Epithelial cell of umbilical artery (primary cell): ENCODE results near the gene GPBAR1. TPM values are rescaled to one million over a fixed set of nuclear protein-coding genes. Genes with fewer than 3 reads are reported as not detected.

Experiments used
- total RNA-seq: library from RNA; depleted of rRNA; stranded (reverse); fragments of >200 nt; gene quantifications from 2 replicates; pipeline ENCODE4 v1.2.3, GENCODE V29; 2014

GPBAR1 gene, protein sequence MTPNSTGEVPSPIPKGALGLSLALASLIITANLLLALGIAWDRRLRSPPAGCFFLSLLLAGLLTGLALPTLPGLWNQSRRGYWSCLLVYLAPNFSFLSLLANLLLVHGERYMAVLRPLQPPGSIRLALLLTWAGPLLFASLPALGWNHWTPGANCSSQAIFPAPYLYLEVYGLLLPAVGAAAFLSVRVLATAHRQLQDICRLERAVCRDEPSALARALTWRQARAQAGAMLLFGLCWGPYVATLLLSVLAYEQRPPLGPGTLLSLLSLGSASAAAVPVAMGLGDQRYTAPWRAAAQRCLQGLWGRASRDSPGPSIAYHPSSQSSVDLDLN
- 0.15 TPM in 1 of 2 replicates, not detected in the other for total RNA-seq

GRCh38 chr2:218260742-218261422 is at the start of gene GPBAR1:
Gene GPBAR1, plus strand, starts transcription at chr2:218261015. Its CDS starts 1,710 bp downstream, at chr2:218262725.

GRCh38 chr2:218216674-218217359 is 44.0 kb upstream of the GPBAR1 start, which contains the start of gene ARPC2:
Gene ARPC2, plus strand, starts transcription at chr2:218217189. Its CDS starts 282 bp downstream, at chr2:218217471.

DNA sequence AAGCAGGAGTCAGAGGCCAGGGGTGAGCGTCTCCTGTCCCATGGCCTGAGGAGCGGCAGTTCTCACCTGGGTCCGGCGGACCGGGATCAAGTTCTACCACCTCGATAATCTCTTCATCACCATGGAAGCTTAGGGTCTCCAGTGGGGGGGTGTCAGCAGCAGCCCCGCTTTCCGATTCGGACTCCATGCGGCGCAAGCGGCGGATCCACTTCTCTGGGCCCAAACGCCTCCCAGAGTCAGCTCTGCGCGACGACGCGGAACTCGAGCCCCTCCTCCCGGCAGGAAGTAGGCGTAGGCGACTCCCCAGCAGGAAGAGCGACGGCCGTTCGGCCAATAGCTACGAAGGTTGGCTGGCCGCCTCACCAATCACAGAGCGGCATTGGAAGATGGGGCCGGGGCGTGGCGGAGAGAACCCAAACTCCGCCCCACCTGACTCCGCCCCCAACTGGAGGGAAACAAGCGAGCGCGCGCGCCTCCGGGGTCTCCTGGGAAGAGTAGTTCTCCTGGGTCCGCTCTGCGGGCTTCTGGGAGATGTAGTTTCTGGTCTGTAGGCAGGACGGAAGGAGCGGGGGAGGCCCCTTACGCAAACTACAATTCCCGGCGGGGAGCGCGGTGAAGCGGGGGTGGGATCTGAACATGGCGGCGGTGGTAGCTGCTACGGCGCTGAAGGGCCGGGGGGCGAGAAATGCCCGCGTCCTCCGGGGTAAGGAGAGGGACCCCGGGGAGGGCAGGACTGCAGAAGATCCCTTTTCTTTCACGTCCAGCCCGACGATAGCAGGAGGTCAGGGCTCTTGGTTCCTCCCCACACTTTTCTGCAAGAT is 9.3 kb downstream of the GPBAR1 start, which contains the start of the genes AAMP and PNKD:
Gene AAMP, minus strand, starts transcription at position 238 of the 821 bp plus-strand sequence. Its CDS starts 51 bp downstream, at position 187.
Gene PNKD, plus strand, starts transcription at position 620 of the 821 bp plus-strand sequence. Its CDS starts 17 bp downstream, at position 637.

GRCh38 chr2:218292048-218293014 is 31.5 kb downstream of the GPBAR1 start, which contains the start of gene TMBIM1:
Gene TMBIM1, minus strand, starts transcription at chr2:218292503. Its CDS starts 10,362 bp downstream, at chr2:218282141.

Other genes starting within 250 kb of the GPBAR1 start
- gene RUFY4, start 191.8 kb upstream of the GPBAR1 start, total RNA-seq = not detected in 2 replicates
- not detected in 2 replicates for gene CXCR2, start 135.0 kb upstream of the GPBAR1 start, total RNA-seq
- gene CXCR1, start 94.1 kb upstream of the GPBAR1 start, total RNA-seq = not detected in 2 replicates
- gene ARPC2, start 43.8 kb upstream of the GPBAR1 start, total RNA-seq = 454 and 509 TPM in 2 replicates
- gene AAMP, start 9.1 kb downstream of the GPBAR1 start, total RNA-seq = 148 and 151 TPM in 2 replicates
- gene PNKD, start 9.5 kb downstream of the GPBAR1 start, total RNA-seq = 20.8 and 22.1 TPM in 2 replicates
- gene TMBIM1, start 31.5 kb downstream of the GPBAR1 start, total RNA-seq = 96.1 and 112 TPM in 2 replicates
- not detected in 2 replicates for gene CATIP, start 95.8 kb downstream of the GPBAR1 start, total RNA-seq
- 0.32 TPM in 1 of 2 replicates, not detected in the other for gene SLC11A1, start 121.3 kb downstream of the GPBAR1 start, total RNA-seq
- gene CTDSP1, start 138.9 kb downstream of the GPBAR1 start, total RNA-seq = 35.7 and 42.2 TPM in 2 replicates
- not detected in 2 replicates for gene VIL1, start 158.1 kb downstream of the GPBAR1 start, total RNA-seq